Activated effector memory CD4-positive, alpha-beta T cell treated with anti-CD3 and anti-CD28 coated beads, Interleukin-2, amount 50 U/mL, for 16 hours (primary cell): ENCODE data around the gene FAM222A.

Source experiments
- DNase-seq: peaks from one replicate; pipeline ENCODE4 v3.0.0-alpha.2; 2020

Gene FAM222A

GRCh38 chr12:109804820-109805761 lies 91.5 kb downstream of the FAM222A start:
- DNase-seq: peak; percentile 88

- DNase-seq: no peak
These were observed 94.5 kb downstream of the FAM222A start for GRCh38 chr12:109807954-109808643.

GRCh38 chr12:109808876-109809646 lies 95.4 kb downstream of the FAM222A start:
- no peak for DNase-seq

DNA sequence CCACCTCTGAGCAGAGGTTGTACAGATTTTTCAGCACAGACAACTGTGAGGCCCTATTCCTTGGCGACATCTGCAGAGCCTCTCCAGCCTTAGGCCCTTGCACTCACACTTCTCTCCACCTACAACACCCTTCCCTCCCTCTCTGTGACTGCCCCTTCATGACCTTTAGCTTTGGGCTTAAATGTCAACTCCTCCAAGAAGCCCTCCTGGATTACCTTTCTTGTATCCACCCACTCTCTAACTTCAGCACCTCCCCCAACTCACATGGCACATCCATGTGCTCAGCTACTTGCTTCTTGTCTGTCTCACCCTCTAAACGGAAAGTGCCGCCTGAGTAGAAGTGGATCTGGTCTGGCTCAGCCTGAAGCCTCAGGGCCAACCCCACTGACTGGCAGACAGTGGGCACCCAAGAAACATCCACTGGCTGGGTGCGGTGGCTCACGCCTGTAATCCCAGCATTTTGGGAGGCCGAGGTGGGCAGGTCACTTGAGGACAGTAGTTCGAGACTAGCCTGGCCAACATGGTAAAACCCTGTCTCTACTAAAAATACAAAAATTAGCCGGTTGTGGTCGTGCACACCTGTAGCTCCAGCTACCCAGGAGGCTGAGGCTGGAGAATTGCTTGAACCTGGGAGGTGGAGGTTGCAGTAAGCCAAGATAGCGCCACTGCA lies 97.5 kb downstream of the FAM222A start:
- DNase-seq: no peak

DNA sequence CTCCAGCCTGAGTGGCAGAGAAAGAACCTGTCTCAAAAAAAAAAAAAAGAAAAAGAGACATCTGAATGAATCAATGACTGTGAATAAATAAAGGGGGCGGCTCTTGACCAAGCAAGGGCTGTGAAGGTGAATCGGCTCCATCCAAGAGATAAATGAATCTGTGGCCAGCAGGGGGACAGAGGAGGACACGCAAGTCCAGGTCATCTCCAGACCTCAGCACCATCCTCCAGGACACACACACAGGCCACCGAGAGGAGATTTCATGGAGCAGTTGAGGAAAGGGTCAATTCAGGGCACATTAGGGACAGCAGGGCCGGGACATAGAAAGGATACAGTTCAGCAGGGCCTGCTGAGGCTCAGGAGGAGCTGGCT lies 98.0 kb downstream of the FAM222A start:
- DNase-seq: no peak

GRCh38 chr12:109813810-109814416 lies 100.3 kb downstream of the FAM222A start:
- no peak for DNase-seq

DNA sequence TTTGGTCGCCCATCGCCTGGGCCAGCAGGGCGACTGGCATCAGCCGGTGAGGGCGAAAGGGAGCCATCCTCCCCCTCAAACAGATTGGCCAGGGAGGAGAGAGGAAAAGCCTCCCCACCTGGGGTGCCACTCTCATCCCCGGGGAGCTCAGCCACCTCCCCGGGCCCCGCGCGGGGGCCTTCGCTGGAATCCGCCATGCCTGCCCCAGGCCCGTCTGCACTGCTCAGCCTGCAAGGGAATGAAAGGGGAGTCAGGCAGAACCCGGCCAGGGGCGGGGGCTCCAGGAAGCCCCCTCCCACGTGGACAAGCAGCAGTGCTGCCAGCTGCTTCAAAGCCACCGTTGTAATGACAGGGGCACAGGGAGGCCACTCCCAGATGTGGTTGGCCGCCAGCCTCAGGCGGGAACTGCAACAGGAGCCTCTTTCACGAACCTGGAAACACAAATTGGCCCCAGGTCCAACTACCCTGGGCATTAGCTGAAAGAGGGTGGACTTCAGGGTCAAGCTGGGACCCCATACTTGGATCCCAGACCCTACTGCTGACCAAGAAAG lies 101.0 kb downstream of the FAM222A start:
- DNase-seq: no peak

GRCh38 chr12:109815225-109815624 lies 101.6 kb downstream of the FAM222A start:
- DNase-seq: no peak

- DNase-seq: no peak
These were observed 102.4 kb downstream of the FAM222A start for GRCh38 chr12:109815757-109816617.

DNA sequence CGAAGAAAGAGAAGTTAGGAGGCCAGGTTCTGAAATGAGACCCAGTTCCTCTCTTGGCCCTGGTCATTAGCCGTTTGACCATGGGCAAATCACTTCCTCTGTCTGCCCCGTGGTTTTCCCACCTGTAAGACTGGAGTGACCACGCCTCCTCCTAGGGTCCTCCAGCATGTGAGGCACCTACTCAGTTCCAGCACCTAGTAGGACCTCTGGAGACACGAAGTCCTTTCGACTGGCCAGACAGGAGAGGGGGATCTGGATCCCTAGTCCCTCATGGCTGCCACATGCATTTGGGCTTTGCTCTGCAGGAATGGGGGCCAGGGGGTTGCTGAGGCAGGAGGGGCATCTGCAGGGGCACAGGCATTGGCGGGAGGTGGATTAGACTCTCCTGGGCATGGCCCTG lies 103.2 kb downstream of the FAM222A start:
- DNase-seq: no peak

- DNase-seq: no peak
These were observed 104.1 kb downstream of the FAM222A start for GRCh38 chr12:109817627-109818231.

DNA sequence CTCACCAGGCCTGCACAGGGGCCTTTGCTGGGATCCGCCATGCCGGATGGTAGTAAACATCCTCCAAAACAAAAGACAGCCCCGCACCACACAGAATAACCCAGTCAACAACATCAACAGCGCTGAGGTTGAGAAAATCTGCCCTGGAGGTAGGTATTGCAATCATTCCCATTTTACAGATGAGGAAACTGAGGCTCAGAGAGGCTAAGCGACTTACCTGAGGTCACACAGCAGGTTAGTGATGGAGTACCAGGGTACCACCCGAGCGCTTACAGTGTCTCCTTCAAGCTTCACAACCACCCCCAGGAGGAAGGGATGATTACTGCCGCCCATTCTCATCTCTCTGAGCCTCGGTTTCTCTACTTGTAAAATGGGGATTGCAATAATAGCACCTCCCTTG lies 104.6 kb downstream of the FAM222A start:
- no peak for DNase-seq

GRCh38 chr12:109818905-109819500 lies 105.4 kb downstream of the FAM222A start:
- no peak for DNase-seq
